Activated CD8-positive, alpha-beta T cell treated with anti-CD3 and anti-CD28 coated beads for 36 hours (primary cell): ENCODE measurements around the gene ANAPC15. TPM values are rescaled to one million over a fixed set of nuclear protein-coding genes. Genes with fewer than 3 reads are reported as not detected.

Source experiments
- ATAC-seq: fragments of 200-7000 bp; cut with Tn5 transposase; one replicate; pipeline ENCODE4 v1.10.0; 2021; ENCODE audit warnings: mild to moderate bottlenecking, moderate library complexity
- CTCF ChIA-PET: fragments of 350-600 bp; sonication (Branson Sonifier 250); formaldehyde crosslinking; loops from one replicate; lab custom pipeline; 2021; ENCODE audit warnings: antibody characterized with exemption; lab: Charles Lee
- POLR2A ChIA-PET: fragments of 350-600 bp; sonication (Branson Sonifier 250); formaldehyde crosslinking; loops from one replicate; lab custom pipeline; 2021; ENCODE audit warnings: antibody characterized with exemption; lab: Charles Lee
- DNase-seq: peaks from one replicate; pipeline ENCODE4 v3.0.0-alpha.2; 2020
- H3K27ac Mint-ChIP-seq: one replicate; pipeline ENCODE4 v1.8.0; 2021; ENCODE audit warnings: mild to moderate bottlenecking, mixed read lengths
- H3K27me3 Mint-ChIP-seq: one replicate; pipeline ENCODE4 v1.8.0; 2021; ENCODE audit warnings: mixed read lengths
- H3K36me3 Mint-ChIP-seq: one replicate; pipeline ENCODE4 v1.8.0; 2021; ENCODE audit warnings: low read depth, mixed read lengths
- H3K4me1 Mint-ChIP-seq: one replicate; pipeline ENCODE4 v1.8.0; 2021; ENCODE audit warnings: low read depth, mixed read lengths
- H3K4me3 Mint-ChIP-seq: one replicate; pipeline ENCODE4 v1.8.0; 2021; ENCODE audit warnings: mild to moderate bottlenecking, moderate library complexity, mixed read lengths
- H3K9me3 Mint-ChIP-seq: one replicate; pipeline ENCODE4 v1.8.0; 2021; ENCODE audit warnings: mixed read lengths
- intact Hi-C: fragments of 100-400 bp; cut with micrococcal nuclease; formaldehyde crosslinking; loops from one replicate; pipeline ENCODE4 v1.10.0; 2022
- total RNA-seq, 2 experiments: library from RNA; stranded (reverse); gene quantifications; one replicate each; pipeline ENCODE4 v1.2.3, GENCODE V29; 2021
- TF ChIP-seq, protein P1 (sequence below): fragments of 200-600 bp; IDR thresholded peaks from one replicate; pipeline ENCODE4 v1.8.0; 2022; ENCODE audit warnings: antibody characterized with exemption, mild to moderate bottlenecking

ANAPC15 gene
- total RNA-seq, 2 experiments from 2014 or later: 66.0 to 67.4 TPM

DNA sequence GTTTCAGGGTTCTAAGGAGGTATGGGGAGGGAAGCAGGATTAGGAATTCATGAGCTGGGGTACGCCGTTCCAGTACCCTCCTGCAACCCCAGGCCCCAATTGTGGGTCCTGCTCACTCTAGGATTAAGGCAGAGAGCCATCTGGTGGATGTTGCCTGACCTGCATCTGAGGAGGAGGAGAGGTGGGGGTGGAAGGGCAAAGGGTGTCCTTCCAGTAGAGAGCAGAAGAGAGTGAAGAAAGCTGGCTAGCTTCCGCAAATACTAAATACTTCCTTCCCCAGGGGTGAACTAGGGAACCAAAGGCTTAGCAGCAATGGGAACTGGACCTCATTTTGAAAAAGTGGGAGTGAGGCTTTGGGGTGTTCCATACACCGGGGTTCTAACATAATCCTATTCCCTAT, 21.2 kb downstream of the ANAPC15 start:
- ATAC-seq (peak; percentile 97), DNase-seq (peak; percentile 82)
- TF ChIP-seq, protein P1, sequence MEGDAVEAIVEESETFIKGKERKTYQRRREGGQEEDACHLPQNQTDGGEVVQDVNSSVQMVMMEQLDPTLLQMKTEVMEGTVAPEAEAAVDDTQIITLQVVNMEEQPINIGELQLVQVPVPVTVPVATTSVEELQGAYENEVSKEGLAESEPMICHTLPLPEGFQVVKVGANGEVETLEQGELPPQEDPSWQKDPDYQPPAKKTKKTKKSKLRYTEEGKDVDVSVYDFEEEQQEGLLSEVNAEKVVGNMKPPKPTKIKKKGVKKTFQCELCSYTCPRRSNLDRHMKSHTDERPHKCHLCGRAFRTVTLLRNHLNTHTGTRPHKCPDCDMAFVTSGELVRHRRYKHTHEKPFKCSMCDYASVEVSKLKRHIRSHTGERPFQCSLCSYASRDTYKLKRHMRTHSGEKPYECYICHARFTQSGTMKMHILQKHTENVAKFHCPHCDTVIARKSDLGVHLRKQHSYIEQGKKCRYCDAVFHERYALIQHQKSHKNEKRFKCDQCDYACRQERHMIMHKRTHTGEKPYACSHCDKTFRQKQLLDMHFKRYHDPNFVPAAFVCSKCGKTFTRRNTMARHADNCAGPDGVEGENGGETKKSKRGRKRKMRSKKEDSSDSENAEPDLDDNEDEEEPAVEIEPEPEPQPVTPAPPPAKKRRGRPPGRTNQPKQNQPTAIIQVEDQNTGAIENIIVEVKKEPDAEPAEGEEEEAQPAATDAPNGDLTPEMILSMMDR: peak; percentile 80
- Mint-ChIP-seq H3K9me3 (no peaks in the 10 kb centered on the region), H3K27ac (peak overlapping the region; percentile 75), H3K27me3 (no peaks in the 10 kb centered on the region), H3K4me3 (no peak overlapping the region), H3K36me3 (peaks cover 3% of the 10 kb centered on the region), H3K4me1 (peaks cover 4% of the 10 kb centered on the region)
- CTCF ChIA-PET: interaction anchor here (0.6 to 15.1 kb wide), 24 partner anchors 9 to 176 kb away, joined by 3 to 278 read pairs (median 4); partner anchors contain the start of gene NUMA1
- POLR2A ChIA-PET: interaction anchor here (0.8 to 1.7 kb wide), 7 partner anchors 8 to 163 kb away, joined by 3 to 6 read pairs (median 5); partner anchors contain the start of genes TOMT and XNDC1N
- intact Hi-C loops: loop anchor here (2.0 kb wide), 1 partner anchor 66 kb away; no protein-coding TSS in a partner anchor

GRCh38 chr11:72088076-72088808, 24.3 kb downstream of the ANAPC15 start:
- POLR2A ChIA-PET: no interaction called here
- TF ChIP-seq, protein P1: no peak
- CTCF ChIA-PET: interaction anchor here (1.6 to 5.1 kb wide), 2 partner anchors 10 to 63 kb away, joined by 3 to 37 read pairs; no protein-coding TSS in a partner anchor
- intact Hi-C loops: no loop called here
- Mint-ChIP-seq H3K9me3 (no peaks in the 10 kb centered on the region), H3K4me3 (no peak overlapping the region), H3K27ac (no peak overlapping the region), H3K27me3 (no peaks in the 10 kb centered on the region), H3K36me3 (peaks cover 5% of the 10 kb centered on the region), H3K4me1 (peaks cover 11% of the 10 kb centered on the region)
- ATAC-seq (no peak), DNase-seq (no peak)

- intact Hi-C loops: no loop called here
- Mint-ChIP-seq H3K36me3 (peaks cover 5% of the 10 kb centered on the region), H3K4me1 (peaks cover 23% of the 10 kb centered on the region), H3K27me3 (no peaks in the 10 kb centered on the region), H3K27ac (peak overlapping the region; percentile 39), H3K4me3 (no peak overlapping the region), H3K9me3 (no peaks in the 10 kb centered on the region)
- CTCF ChIA-PET: interaction anchor here (0.7 to 5.1 kb wide), 13 partner anchors 9 to 345 kb away, joined by 3 to 37 read pairs (median 4); no protein-coding TSS in a partner anchor
- TF ChIP-seq, protein P1: no peak
- POLR2A ChIA-PET: interaction anchor here (0.6 to 1.9 kb wide), 4 partner anchors 10 to 45 kb away, joined by 3 to 8 read pairs (median 4); partner anchors contain the start of gene TOMT
- DNase-seq: no peak
- ATAC-seq: no peak
These were observed 26.7 kb downstream of the ANAPC15 start for GRCh38 chr11:72085621-72086351.

DNA sequence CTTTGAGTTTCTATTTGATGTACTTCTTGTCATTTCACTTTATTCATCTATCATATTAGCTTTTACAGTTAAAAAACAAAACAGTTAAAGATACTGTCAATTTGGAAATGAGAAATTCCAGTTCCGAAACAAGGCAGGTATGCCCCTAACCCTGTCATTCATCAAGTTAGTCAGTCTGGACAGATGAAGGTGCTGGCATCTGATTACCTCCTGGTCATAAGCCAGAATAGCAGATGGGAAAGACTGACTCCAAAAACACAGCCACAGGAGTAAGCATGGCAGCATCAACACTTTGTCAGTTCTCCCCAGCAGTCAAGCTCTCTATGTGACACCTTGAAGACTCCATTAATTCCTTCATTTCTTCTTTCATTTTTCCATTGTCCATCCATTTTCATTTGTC, 27.5 kb downstream of the ANAPC15 start:
- CTCF ChIA-PET: interaction anchor here (0.6 to 5.1 kb wide), 12 partner anchors 10 to 346 kb away, joined by 3 to 37 read pairs (median 4); no protein-coding TSS in a partner anchor
- H3K27ac Mint-ChIP-seq: no peak overlapping the region
- peaks cover 9% of the 10 kb centered on the region for H3K36me3 Mint-ChIP-seq
- no peak for ATAC-seq
- H3K4me3 Mint-ChIP-seq: no peak overlapping the region
- no peak for DNase-seq
- H3K9me3 Mint-ChIP-seq: no peaks in the 10 kb centered on the region
- intact Hi-C loops: loop anchor here (5.0 kb wide), 1 partner anchor 43 kb away; no protein-coding TSS in a partner anchor
- peaks cover 25% of the 10 kb centered on the region for H3K4me1 Mint-ChIP-seq
- POLR2A ChIA-PET: interaction anchor here (0.6 to 1.9 kb wide), 6 partner anchors 10 to 1057 kb away, joined by 3 to 8 read pairs (median 4); partner anchors contain the start of genes FCHSD2 and TOMT
- TF ChIP-seq, protein P1: no peak
- H3K27me3 Mint-ChIP-seq: no peaks in the 10 kb centered on the region
